Activated T-cell treated with anti-CD3 and anti-CD28 coated beads, Interleukin-2, amount 50 U/mL, for 1 hour (primary cell): ENCODE measurements around the gene FBXO11.

ENCODE experiments used
- DNase-seq: peaks from one replicate; pipeline ENCODE4 v3.0.0-alpha.2; 2020

The FBXO11 gene

GRCh38 chr2:47844162-47844561, 62.1 kb downstream of the FBXO11 start:
- no peak for DNase-seq

- no peak for DNase-seq
Observed at GRCh38 chr2:47843407-47843806, 62.9 kb downstream of the FBXO11 start.

GRCh38 chr2:47842846-47843245, 63.5 kb downstream of the FBXO11 start:
- DNase-seq: no peak

- DNase-seq: no peak
Observed at GRCh38 chr2:47838686-47839085, 67.6 kb downstream of the FBXO11 start.

GRCh38 chr2:47838249-47838648, 68.0 kb downstream of the FBXO11 start:
- no peak for DNase-seq

GRCh38 chr2:47833516-47833968, 72.8 kb downstream of the FBXO11 start:
- no peak for DNase-seq

GRCh38 chr2:47822518-47822917, 83.8 kb downstream of the FBXO11 start:
- DNase-seq: no peak

GRCh38 chr2:47819834-47820233, 86.5 kb downstream of the FBXO11 start:
- DNase-seq: no peak

- no peak for DNase-seq
Observed at GRCh38 chr2:47818777-47819176, 87.5 kb downstream of the FBXO11 start.

GRCh38 chr2:47815764-47816163, 90.5 kb downstream of the FBXO11 start:
- DNase-seq: no peak

GRCh38 chr2:47811668-47812067, 94.6 kb downstream of the FBXO11 start:
- no peak for DNase-seq

GRCh38 chr2:47810850-47811249, 95.4 kb downstream of the FBXO11 start:
- no peak for DNase-seq

- no peak for DNase-seq
Observed at GRCh38 chr2:47809903-47810302, 96.4 kb downstream of the FBXO11 start.

GRCh38 chr2:47808614-47809013, 97.7 kb downstream of the FBXO11 start:
- no peak for DNase-seq

GRCh38 chr2:47805850-47806249, 100.4 kb downstream of the FBXO11 start:
- DNase-seq: no peak

GRCh38 chr2:47803770-47804169, 102.5 kb downstream of the FBXO11 start:
- no peak for DNase-seq

- no peak for DNase-seq
Observed at GRCh38 chr2:47803363-47803762, 102.9 kb downstream of the FBXO11 start.

- no peak for DNase-seq
Observed at GRCh38 chr2:47801118-47801517, 105.2 kb downstream of the FBXO11 start.

- DNase-seq: no peak
Observed at GRCh38 chr2:47799031-47799609, 107.2 kb downstream of the FBXO11 start.

GRCh38 chr2:47798631-47799030, 107.7 kb downstream of the FBXO11 start:
- DNase-seq: no peak

- DNase-seq: no peak
Observed at GRCh38 chr2:47796090-47796697, 110.1 kb downstream of the FBXO11 start.

- DNase-seq: no peak
Observed at GRCh38 chr2:47785986-47786385, 120.3 kb downstream of the FBXO11 start.

- no peak for DNase-seq
Observed at GRCh38 chr2:47784352-47784851, 121.9 kb downstream of the FBXO11 start.

GRCh38 chr2:47783486-47784351, 122.6 kb downstream of the FBXO11 start:
- peak; percentile 70 for DNase-seq
